D341Med (cell line): Measurements from ENCODE around the gene PMM1.
"Not testable (repeated sequence)": the region's sequence is repeated elsewhere in the genome, so short reads cannot be mapped to it uniquely, and the experiment has no call there.

Experiments
- DNase-seq: peaks from one replicate; pipeline ENCODE4 v3.0.0; 2012; ENCODE audit warnings: low spot score

PMM1 gene

DNA sequence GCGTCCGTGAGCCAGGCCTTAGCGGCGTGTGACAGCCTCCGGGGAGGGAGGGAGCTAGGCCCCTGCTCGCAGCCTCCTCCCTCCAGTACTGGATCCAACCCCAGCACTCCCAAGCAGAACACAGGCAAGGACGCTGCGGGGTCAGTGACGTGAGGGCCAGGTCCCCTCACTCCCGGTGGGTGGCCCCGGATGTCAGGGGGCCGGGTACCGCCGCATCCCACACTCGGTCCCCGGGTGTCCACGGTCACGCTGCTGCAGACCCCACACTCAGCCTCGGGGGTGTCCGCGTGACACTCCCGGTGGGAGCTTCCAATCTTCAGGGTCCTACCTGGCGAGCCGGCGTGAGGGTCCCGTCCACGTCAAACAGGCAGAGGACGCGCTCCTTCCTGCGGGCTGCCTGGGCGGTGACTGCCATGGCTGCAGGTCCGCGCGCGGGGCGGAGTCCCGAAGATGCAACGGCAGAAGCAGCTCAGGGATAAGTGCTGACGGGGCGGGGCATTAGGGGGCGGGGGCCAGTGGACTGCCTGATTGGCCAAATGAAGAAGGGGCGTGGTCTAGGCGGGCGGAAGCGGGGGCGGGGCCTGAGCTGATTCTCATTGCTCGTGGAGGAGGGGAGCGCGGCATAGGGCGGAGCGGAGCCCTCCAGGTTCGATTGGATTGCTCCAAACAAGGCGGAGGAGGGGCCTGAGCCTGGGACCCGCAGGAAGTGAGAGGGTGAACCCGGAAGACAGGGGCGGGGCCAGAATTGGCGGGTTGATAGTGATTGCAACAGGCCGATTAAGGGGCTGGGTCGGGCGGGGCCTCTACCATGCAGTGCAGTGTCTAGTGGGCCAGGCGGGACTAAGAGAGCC lies at the start of gene PMM1:
TSS of gene PMM1 (minus strand) at position 450 of the 851 bp plus-strand sequence. CDS start at position 415, 35 bp downstream.
- DNase-seq: peak; percentile 99

- no peak for DNase-seq
These were observed 49.1 kb upstream of the PMM1 start for GRCh38 chr22:41638748-41639147.

GRCh38 chr22:41638124-41638523 lies 48.5 kb upstream of the PMM1 start:
- DNase-seq: no peak

GRCh38 chr22:41637623-41638022 lies 48.0 kb upstream of the PMM1 start:
- not testable (repeated sequence) for DNase-seq

GRCh38 chr22:41636467-41636866 lies 46.8 kb upstream of the PMM1 start:
- no peak for DNase-seq

- DNase-seq: not testable (repeated sequence)
These were observed 45.0 kb upstream of the PMM1 start for GRCh38 chr22:41634610-41635009.

DNA sequence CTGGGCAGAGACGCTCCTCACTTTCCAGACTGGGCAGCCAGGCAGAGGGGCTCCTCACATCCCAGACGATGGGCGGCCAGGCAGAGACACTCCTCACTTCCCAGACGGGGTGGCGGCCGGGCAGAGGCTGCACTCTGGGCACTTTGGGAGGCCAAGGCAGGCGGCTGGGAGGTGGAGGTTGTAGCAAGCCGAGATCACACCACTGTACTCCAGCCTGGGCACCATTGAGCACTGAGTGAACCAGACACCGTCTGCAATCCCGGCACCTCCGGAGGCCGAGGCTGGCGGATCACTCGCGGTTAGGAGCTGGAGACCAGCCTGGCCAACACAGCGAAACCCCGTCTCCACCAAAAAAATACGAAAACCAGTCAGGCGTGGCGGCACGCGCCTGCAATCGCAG lies 42.0 kb upstream of the PMM1 start:
- DNase-seq: not testable (repeated sequence)

GRCh38 chr22:41631115-41631514 lies 41.5 kb upstream of the PMM1 start:
- not testable (repeated sequence) for DNase-seq

GRCh38 chr22:41625577-41625976 lies 35.9 kb upstream of the PMM1 start:
- DNase-seq: no peak

DNA sequence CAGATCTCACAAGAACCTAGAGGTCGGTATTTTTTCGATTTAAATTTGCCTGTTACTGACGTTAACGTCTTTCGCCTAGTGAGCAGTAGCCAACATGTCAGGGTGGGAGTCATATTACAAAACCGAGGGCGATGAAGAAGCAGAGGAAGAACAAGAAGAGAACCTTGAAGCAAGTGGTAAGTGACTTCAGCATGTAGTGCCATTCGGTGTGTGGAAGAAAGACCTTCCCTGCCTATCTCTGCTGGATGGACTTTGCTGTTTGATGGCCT lies 32.2 kb upstream of the PMM1 start:
- no peak for DNase-seq

- peak; percentile 99 for DNase-seq
These were observed 31.7 kb upstream of the PMM1 start, which contains the start of gene XRCC6 for GRCh38 chr22:41621099-41621910. TSS of gene XRCC6 (plus strand) at chr22:41621295. CDS start at chr22:41622005, 710 bp downstream.

- DNase-seq: no peak
These were observed 31.0 kb upstream of the PMM1 start, which contains the start of gene DESI1 for GRCh38 chr22:41620589-41621098. TSS of gene DESI1 (minus strand) at chr22:41621043. CDS start at chr22:41620839, 204 bp downstream.

DNA sequence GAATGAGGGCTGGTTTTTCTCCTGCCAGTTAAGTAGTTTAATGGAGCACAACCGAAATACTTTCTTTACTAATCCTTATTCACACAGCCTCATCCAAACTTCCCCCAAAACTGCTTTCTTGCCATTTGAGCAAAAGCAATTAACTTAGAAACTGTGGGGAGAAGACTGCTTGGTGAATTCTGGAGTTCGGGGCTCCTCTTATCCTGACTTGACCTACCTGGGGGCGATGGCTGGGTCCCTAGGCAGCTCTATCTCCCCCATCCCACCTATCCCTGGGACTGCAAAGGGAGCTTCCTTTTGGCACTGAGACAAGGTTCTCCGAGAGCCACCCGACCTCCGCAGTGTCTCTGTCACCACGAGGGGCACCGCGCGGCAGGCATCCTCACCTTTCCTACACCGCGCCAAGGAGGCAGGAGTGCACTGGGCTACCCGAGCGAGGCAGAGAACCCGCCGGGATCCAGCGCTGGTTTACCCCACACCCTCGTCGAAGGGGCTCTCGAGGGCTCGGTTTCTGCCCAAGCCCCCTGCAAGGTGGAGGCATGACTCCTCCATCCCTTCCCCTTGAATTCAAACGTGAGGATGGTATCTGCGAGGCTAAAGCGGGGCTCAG lies 30.4 kb upstream of the PMM1 start:
- DNase-seq: peak; percentile 77

DNA sequence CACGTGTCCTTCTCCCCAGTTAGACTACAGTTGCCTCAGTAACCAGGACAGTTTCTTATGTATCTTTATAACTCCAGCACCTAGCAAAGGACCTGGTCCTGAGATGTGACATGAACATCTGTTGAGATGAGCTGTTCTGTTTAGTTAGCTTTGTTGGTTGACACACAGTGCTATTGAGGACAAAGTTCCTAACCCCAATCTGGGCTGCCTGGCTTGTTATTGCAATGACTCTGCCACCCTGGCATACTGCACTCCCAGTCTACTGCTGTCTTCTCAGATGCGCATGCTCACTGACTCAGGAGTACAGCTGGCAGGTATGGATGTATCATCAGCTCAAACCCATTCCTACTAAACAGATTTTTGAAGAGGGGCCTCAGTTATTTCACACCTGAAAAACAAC lies 23.8 kb upstream of the PMM1 start:
- no peak for DNase-seq

GRCh38 chr22:41612603-41613306 lies 23.1 kb upstream of the PMM1 start:
- DNase-seq: no peak

DNA sequence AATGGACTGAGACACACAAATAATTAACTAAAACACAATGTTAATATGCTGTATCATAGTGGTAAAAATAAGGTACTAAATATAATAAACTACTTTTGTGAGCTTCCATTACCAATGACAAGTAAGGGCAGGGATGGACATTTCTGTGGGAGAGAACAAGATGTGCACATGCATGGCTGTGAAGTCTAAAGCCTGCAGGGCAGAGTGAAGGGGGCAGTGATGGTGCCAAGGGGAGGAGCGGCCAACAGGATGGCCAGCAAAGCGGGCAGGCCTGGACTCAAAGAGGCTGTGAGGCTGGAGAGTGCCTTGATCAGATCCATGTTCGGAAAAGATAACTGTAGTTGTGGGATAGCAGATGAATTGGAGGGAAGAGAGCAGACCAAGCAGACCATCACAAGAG lies 18.7 kb upstream of the PMM1 start:
- DNase-seq: no peak

GRCh38 chr22:41603873-41604332 lies 14.3 kb upstream of the PMM1 start:
- DNase-seq: no peak

DNA sequence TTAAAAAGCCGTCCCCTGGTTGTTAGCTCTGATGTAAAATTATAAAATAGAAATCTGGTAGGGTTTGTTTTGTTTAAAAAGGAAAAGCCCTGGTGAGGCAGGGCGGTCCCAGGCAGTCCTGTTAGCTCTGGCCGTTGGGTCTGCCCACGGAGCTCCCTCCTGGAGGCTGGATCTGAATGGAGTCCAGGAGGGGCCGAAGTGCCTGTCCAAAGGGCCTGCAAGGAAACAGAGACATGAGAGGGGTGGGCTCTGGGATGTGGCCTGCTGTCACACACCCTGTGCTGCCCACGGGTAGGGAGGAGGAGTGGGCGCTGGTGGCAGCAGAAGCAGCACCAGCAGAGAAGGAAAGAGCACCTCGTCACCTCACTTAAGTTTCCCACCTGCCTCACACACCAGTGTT lies 11.3 kb upstream of the PMM1 start:
- no peak for DNase-seq

- no peak for DNase-seq
These were observed 9.4 kb upstream of the PMM1 start for GRCh38 chr22:41598891-41599635.

- DNase-seq: no peak
These were observed 8.4 kb upstream of the PMM1 start for GRCh38 chr22:41598081-41598480.

DNA sequence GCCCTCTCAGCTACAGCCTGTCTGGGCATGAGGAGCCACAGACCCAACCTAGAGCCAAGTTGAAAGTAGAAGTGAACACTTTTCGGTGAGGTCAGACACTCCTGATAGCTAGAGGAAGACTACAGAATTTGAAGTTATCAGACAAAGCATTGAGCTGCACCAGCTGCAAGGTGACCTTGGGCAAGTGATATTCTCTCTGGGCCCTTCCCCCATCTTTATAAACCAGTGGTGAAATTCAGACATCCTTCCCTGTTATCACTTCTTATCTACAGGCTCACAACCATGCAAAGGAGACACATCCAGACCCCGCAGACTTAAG lies 8.0 kb upstream of the PMM1 start:
- DNase-seq: no peak
